ENCODE measurements around the gene SF3B1. TPM values are rescaled to one million over a fixed set of nuclear protein-coding genes. Genes with fewer than 3 reads are reported as not detected.
"Not testable (repeated sequence)": the region's sequence is repeated elsewhere in the genome, so short reads cannot be mapped to it uniquely, and the experiment has no call there.

The SF3B1 gene
- total and polyA plus RNA-seq, 4 donors = 126 to 432 (median 232) TPM

- TF ChIP-seq CTCF (IDR thresholded peaks at IDR 0.05; ENCODE audit: control extremely low read depth, extremely low read depth) = no peak
- peaks cover 0 to 7% (median 0%) of the 10 kb centered on the region in 4 donors for H3K36me3 ChIP-seq (ENCODE audit: control insufficient read depth in 4 of 4, insufficient read depth in 4 of 4, low read length in 4 of 4)
- H3K9ac ChIP-seq (ENCODE audit: insufficient read depth in 1 of 2, low read length in 2 of 2) = no peak overlapping the region
- H3K4me1 ChIP-seq (ENCODE audit: control insufficient read depth in 5 of 5, insufficient read depth in 5 of 5, low read length in 5 of 5) = peaks cover 4 to 16% (median 8%) of the 10 kb centered on the region in 5 donors
- H3K27ac ChIP-seq (ENCODE audit: low read depth in 1 of 2, low read length in 1 of 2) = no peak overlapping the region
- no peaks in the 10 kb centered on the region for H3K9me3 ChIP-seq (ENCODE audit: control insufficient read depth in 4 of 4, insufficient read depth in 3 of 4, low read length in 3 of 4)
- DNase-seq (no peak), ATAC-seq (ENCODE audit: insufficient read depth, low FRiP score) (no peak)
- no peak overlapping the region for H3K4me3 ChIP-seq
- no peaks in the 10 kb centered on the region for H3K27me3 ChIP-seq (ENCODE audit: control insufficient read depth in 3 of 3, insufficient read depth in 3 of 3, low read length in 2 of 3)
- 98 to 99% methylated on average over 2 of the region's 2 CpGs for WGBS, 2 donors
These were observed 2.6 kb upstream of the SF3B1 start for GRCh38 chr2:197437380-197437779.

GRCh38 chr2:197435598-197436420 is 981 bp upstream of the SF3B1 start:
- DNase-seq (peak in 1 of 3 donors; percentile 26), ATAC-seq (ENCODE audit: insufficient read depth, low FRiP score) (no peak)
- no peak for TF ChIP-seq CTCF (IDR thresholded peaks at IDR 0.05; ENCODE audit: control extremely low read depth, extremely low read depth)
- Histone ChIP-seq H3K4me1 (ENCODE audit: control insufficient read depth in 5 of 5, insufficient read depth in 5 of 5, low read length in 5 of 5) (peaks cover 4 to 23% (median 8%) of the 10 kb centered on the region in 5 donors), H3K4me3 (peak overlapping the region; percentile 55), H3K27me3 (ENCODE audit: control insufficient read depth in 3 of 3, insufficient read depth in 3 of 3, low read length in 2 of 3) (no peaks in the 10 kb centered on the region), H3K9me3 (ENCODE audit: control insufficient read depth in 4 of 4, insufficient read depth in 3 of 4, low read length in 3 of 4) (no peaks in the 10 kb centered on the region), H3K36me3 (ENCODE audit: control insufficient read depth in 4 of 4, insufficient read depth in 4 of 4, low read length in 4 of 4) (peaks cover 0 to 7% (median 0%) of the 10 kb centered on the region in 4 donors), H3K27ac (ENCODE audit: low read depth in 1 of 2, low read length in 1 of 2) (peak overlapping the region; percentile 91 to 99), H3K9ac (ENCODE audit: insufficient read depth in 1 of 2, low read length in 2 of 2) (peak overlapping the region; percentile 99)
- 27 to 28% methylated on average over 16 of the region's 16 CpGs for WGBS, 2 donors

GRCh38 chr2:197433780-197434438 is 919 bp downstream of the SF3B1 start:
- Histone ChIP-seq H3K4me3 (peak overlapping the region; percentile 86), H3K36me3 (ENCODE audit: control insufficient read depth in 4 of 4, insufficient read depth in 4 of 4, low read length in 4 of 4) (peaks cover 0 to 12% (median 2%) of the 10 kb centered on the region in 4 donors), H3K27me3 (ENCODE audit: control insufficient read depth in 3 of 3, insufficient read depth in 3 of 3, low read length in 2 of 3) (no peaks in the 10 kb centered on the region), H3K9ac (ENCODE audit: insufficient read depth in 1 of 2, low read length in 2 of 2) (peak overlapping the region; percentile 99 to 100), H3K9me3 (ENCODE audit: control insufficient read depth in 4 of 4, insufficient read depth in 3 of 4, low read length in 3 of 4) (no peaks in the 10 kb centered on the region), H3K4me1 (ENCODE audit: control insufficient read depth in 5 of 5, insufficient read depth in 5 of 5, low read length in 5 of 5) (peaks cover 4 to 23% (median 12%) of the 10 kb centered on the region in 5 donors), H3K27ac (ENCODE audit: low read depth in 1 of 2, low read length in 1 of 2) (peak overlapping the region; percentile 93 to 97)
- TF ChIP-seq CTCF (IDR thresholded peaks at IDR 0.05; ENCODE audit: control extremely low read depth, extremely low read depth) = no peak
- WGBS, 2 donors = 1% methylated on average over 11 of the region's 11 CpGs
- ATAC-seq (ENCODE audit: insufficient read depth, low FRiP score) = no peak
- DNase-seq = peak in 2 of 3 donors; percentile 24 to 48

GRCh38 chr2:197432527-197432926 is 2.3 kb downstream of the SF3B1 start:
- WGBS, 2 donors = 66 to 67% methylated on average over 6 of the region's 6 CpGs
- not testable (repeated sequence) for ATAC-seq (ENCODE audit: insufficient read depth, low FRiP score); H3K27ac ChIP-seq (ENCODE audit: low read depth in 1 of 2, low read length in 1 of 2); DNase-seq; H3K4me3 ChIP-seq; H3K9me3 ChIP-seq (ENCODE audit: control insufficient read depth in 4 of 4, insufficient read depth in 3 of 4, low read length in 3 of 4); H3K27me3 ChIP-seq (ENCODE audit: control insufficient read depth in 3 of 3, insufficient read depth in 3 of 3, low read length in 2 of 3)
- H3K9ac ChIP-seq (ENCODE audit: insufficient read depth in 1 of 2, low read length in 2 of 2) = peak overlapping the region in 1 of 2 donors; percentile 99
- peaks cover 0 to 15% (median 2%) of the 10 kb centered on the region in 4 donors for H3K36me3 ChIP-seq (ENCODE audit: control insufficient read depth in 4 of 4, insufficient read depth in 4 of 4, low read length in 4 of 4)
- H3K4me1 ChIP-seq (ENCODE audit: control insufficient read depth in 5 of 5, insufficient read depth in 5 of 5, low read length in 5 of 5) = peaks cover 4 to 24% (median 16%) of the 10 kb centered on the region in 5 donors
